ENCODE results near the gene RNU1-4.

DNA sequence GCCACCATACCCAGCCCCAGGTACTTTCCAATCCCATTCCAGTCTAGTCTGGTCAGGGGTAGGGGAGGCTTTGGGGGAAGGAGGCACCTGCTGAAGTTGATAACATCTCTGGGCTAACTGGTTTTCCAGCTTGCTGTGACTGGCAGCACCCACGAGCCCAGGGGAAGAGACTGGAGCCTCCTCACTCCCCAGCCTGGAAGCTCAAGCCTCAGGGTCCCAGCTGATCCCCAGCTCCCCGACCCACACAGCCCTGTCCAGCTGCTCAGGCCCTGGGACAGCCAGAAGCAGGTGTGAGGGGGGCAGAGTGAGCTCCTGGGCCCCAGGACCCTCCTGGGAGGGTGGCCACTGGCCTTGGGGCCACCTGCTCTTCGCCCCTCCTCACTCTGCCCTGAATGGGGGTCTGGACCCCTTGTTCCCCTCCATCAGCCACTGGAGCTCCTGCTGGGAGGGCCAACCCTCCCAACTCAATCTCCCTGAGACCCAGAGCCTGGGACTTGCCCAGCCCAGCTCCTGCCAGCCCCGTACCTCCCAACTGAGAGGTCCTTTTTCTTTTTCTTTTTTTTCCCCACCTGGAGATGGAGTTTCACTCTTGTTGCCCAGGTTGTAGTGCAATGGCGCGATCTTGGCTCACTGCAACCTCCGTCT, 23.5 kb upstream of the RNU1-4 start:
- TF ChIP-seq CHD2 (IDR thresholded peaks at IDR 0.05; ENCODE audit: low read length, partially characterized antibody) (no peak), RCOR1 (IDR thresholded peaks at IDR 0.05; ENCODE audit: low read length) (no peak), POLR2AphosphoS5 (IDR thresholded peaks at IDR 0.05; ENCODE audit: low read depth, low read length) (no peak), EZH2phosphoT487 (IDR thresholded peaks at IDR 0.05; ENCODE audit: borderline replicate concordance, low read depth) (no peak), RAD21 (IDR thresholded peaks at IDR 0.05; ENCODE audit: low read length) (no peak), TEAD4 (IDR thresholded peaks at IDR 0.05; ENCODE audit: borderline replicate concordance, insufficient read depth) (no peak)
- TF ChIP-seq, protein P1, sequence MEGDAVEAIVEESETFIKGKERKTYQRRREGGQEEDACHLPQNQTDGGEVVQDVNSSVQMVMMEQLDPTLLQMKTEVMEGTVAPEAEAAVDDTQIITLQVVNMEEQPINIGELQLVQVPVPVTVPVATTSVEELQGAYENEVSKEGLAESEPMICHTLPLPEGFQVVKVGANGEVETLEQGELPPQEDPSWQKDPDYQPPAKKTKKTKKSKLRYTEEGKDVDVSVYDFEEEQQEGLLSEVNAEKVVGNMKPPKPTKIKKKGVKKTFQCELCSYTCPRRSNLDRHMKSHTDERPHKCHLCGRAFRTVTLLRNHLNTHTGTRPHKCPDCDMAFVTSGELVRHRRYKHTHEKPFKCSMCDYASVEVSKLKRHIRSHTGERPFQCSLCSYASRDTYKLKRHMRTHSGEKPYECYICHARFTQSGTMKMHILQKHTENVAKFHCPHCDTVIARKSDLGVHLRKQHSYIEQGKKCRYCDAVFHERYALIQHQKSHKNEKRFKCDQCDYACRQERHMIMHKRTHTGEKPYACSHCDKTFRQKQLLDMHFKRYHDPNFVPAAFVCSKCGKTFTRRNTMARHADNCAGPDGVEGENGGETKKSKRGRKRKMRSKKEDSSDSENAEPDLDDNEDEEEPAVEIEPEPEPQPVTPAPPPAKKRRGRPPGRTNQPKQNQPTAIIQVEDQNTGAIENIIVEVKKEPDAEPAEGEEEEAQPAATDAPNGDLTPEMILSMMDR (IDR thresholded peaks at IDR 0.05): no peak

Data from SK-N-SH (cell line).